Tongue (tissue), 2 donors: ENCODE results near the gene HSD11B1. TPM values are rescaled to one million over a fixed set of nuclear protein-coding genes. Genes with fewer than 3 reads are reported as not detected.

Source experiments
- DNase-seq: peaks from one replicate; pipeline ENCODE4 v3.0.0-alpha.2; 2015
- total RNA-seq: library from RNA; depleted of rRNA; stranded (reverse); fragments of >200 nt; gene quantifications from one replicate; pipeline ENCODE4 v1.2.3, GENCODE V29; 2014

The HSD11B1 gene
- total RNA-seq, 1 donor from 2014 or later, result 1.1 TPM

- DNase-seq, result no peak
Observed at GRCh38 chr1:209756615-209757445, 52.2 kb downstream of the HSD11B1 start.

- DNase-seq, result no peak
Observed at GRCh38 chr1:209758400-209758799, 53.8 kb downstream of the HSD11B1 start.

GRCh38 chr1:209759829-209760359 lies 55.2 kb downstream of the HSD11B1 start:
- DNase-seq, result no peak

GRCh38 chr1:209761011-209761635 lies 56.5 kb downstream of the HSD11B1 start:
- no peak for DNase-seq

GRCh38 chr1:209766051-209766450 lies 61.4 kb downstream of the HSD11B1 start:
- no peak for DNase-seq

- no peak for DNase-seq
Observed at GRCh38 chr1:209767096-209767495, 62.5 kb downstream of the HSD11B1 start.

GRCh38 chr1:209767706-209768105 lies 63.1 kb downstream of the HSD11B1 start:
- DNase-seq, result no peak

- DNase-seq, result no peak
Observed at GRCh38 chr1:209768354-209768774, 63.7 kb downstream of the HSD11B1 start.

GRCh38 chr1:209769171-209769904 lies 64.7 kb downstream of the HSD11B1 start:
- peak; percentile 64 for DNase-seq

GRCh38 chr1:209769971-209770370 lies 65.3 kb downstream of the HSD11B1 start:
- DNase-seq, result no peak

- DNase-seq, result no peak
Observed at GRCh38 chr1:209770636-209771415, 66.2 kb downstream of the HSD11B1 start.

- DNase-seq, result no peak
Observed at GRCh38 chr1:209772126-209772525, 67.5 kb downstream of the HSD11B1 start.

- no peak for DNase-seq
Observed at GRCh38 chr1:209774592-209774991, 69.9 kb downstream of the HSD11B1 start.

GRCh38 chr1:209775678-209776077 lies 71.0 kb downstream of the HSD11B1 start:
- no peak for DNase-seq

GRCh38 chr1:209777587-209777986 lies 72.9 kb downstream of the HSD11B1 start:
- DNase-seq, result no peak

- DNase-seq, result no peak
Observed at GRCh38 chr1:209778102-209778501, 73.5 kb downstream of the HSD11B1 start.

GRCh38 chr1:209780268-209780667 lies 75.6 kb downstream of the HSD11B1 start:
- DNase-seq, result no peak

GRCh38 chr1:209783386-209783785 lies 78.7 kb downstream of the HSD11B1 start:
- DNase-seq, result peak; percentile 90
